Fibroblast of villous mesenchyme (primary cell): Measurements from ENCODE around the gene LRIT3. TPM values are rescaled to one million over a fixed set of nuclear protein-coding genes. Genes with fewer than 3 reads are reported as not detected.

ENCODE experiments used
- DNase-seq: peaks from one replicate; pipeline ENCODE4 v3.0.0-alpha.2; 2010; ENCODE audit warnings: low read depth
- H3K4me3 ChIP-seq: 2 replicates; pipeline ENCODE4 v1.5.1; 2011; ENCODE audit warnings: low read depth, mild to moderate bottlenecking, low read length
- CTCF ChIP-seq: IDR thresholded peaks from 2 replicates; pipeline ENCODE4 v1.5.1; 2012; ENCODE audit warnings: low read depth, mild to moderate bottlenecking, low read length; ENCODE audit not compliant: insufficient read depth
- total RNA-seq: library from RNA; depleted of rRNA; stranded (reverse); fragments of >200 nt; gene quantifications from 2 replicates; pipeline ENCODE4 v1.2.3, GENCODE V29; 2012

LRIT3 gene
- total RNA-seq, 1 donor, result not detected

- no peak overlapping the region for H3K4me3 ChIP-seq
- DNase-seq, result no peak
- TF ChIP-seq CTCF, result no peak
These were observed 54.8 kb downstream of the LRIT3 start for GRCh38 chr4:109902559-109903251.

GRCh38 chr4:109908731-109909130 lies 60.8 kb downstream of the LRIT3 start:
- DNase-seq, result no peak
- no peak overlapping the region for H3K4me3 ChIP-seq
- TF ChIP-seq CTCF, result no peak

- TF ChIP-seq CTCF, result no peak
- H3K4me3 ChIP-seq, result no peak overlapping the region
- DNase-seq, result no peak
These were observed 62.3 kb downstream of the LRIT3 start for GRCh38 chr4:109910256-109910655.

GRCh38 chr4:109912706-109913595 lies 65.0 kb downstream of the LRIT3 start, which contains the start of gene EGF:
TSS of gene EGF (plus strand) at chr4:109912883. CDS start at chr4:109913336, 453 bp downstream.
- H3K4me3 ChIP-seq, result no peak within 1 kb of the TSS
- peak; percentile 26 for DNase-seq
- no peak for TF ChIP-seq CTCF

GRCh38 chr4:109913596-109914241 lies 65.8 kb downstream of the LRIT3 start:
- no peak for DNase-seq
- H3K4me3 ChIP-seq, result no peak overlapping the region
- no peak for TF ChIP-seq CTCF

GRCh38 chr4:109914322-109914721 lies 66.4 kb downstream of the LRIT3 start:
- no peak for TF ChIP-seq CTCF
- no peak for DNase-seq
- no peak overlapping the region for H3K4me3 ChIP-seq
